Endodermal cell (in vitro differentiated cells): Measurements from ENCODE around the gene CERS1. TPM values are rescaled to one million over a fixed set of nuclear protein-coding genes. Genes with fewer than 3 reads are reported as not detected.

ENCODE experiments used
- DNase-seq: peaks from one replicate; pipeline ENCODE4 v3.0.0-alpha.2; 2017
- H3K27ac ChIP-seq: 2 replicates; pipeline ENCODE4 v1.5.1; 2013; ENCODE audit warnings: mild to moderate bottlenecking, low read depth, low read length, moderate library complexity
- H3K27me3 ChIP-seq: 2 replicates; pipeline ENCODE4 v1.6.1; 2013; ENCODE audit warnings: mild to moderate bottlenecking, low read length, moderate library complexity; ENCODE audit not compliant: insufficient read depth, control insufficient read depth, poor library complexity, severe bottlenecking
- H3K36me3 ChIP-seq: 2 replicates; pipeline ENCODE4 v1.7.0; 2013; ENCODE audit warnings: mild to moderate bottlenecking, low read length, moderate library complexity; ENCODE audit not compliant: control insufficient read depth, insufficient read depth
- H3K4me1 ChIP-seq: one replicate; pipeline ENCODE4 v1.7.0; 2013; ENCODE audit warnings: low read length; ENCODE audit not compliant: control insufficient read depth, insufficient read depth
- H3K4me3 ChIP-seq: 2 replicates; pipeline ENCODE4 v1.5.1; 2013; ENCODE audit warnings: mild to moderate bottlenecking, low read length, moderate library complexity
- H3K9ac ChIP-seq: 2 replicates; pipeline ENCODE4 v1.6.1; 2013; ENCODE audit warnings: mild to moderate bottlenecking, low read length, moderate library complexity; ENCODE audit not compliant: poor library complexity, severe bottlenecking; ENCODE audit errors: extremely low read depth
- H3K9me3 ChIP-seq: 2 replicates; pipeline ENCODE4 v1.6.1; 2013; ENCODE audit warnings: mild to moderate bottlenecking, low read length, moderate library complexity; ENCODE audit not compliant: control insufficient read depth
- H3K27ac Mint-ChIP-seq: 2 replicates; pipeline ENCODE4 v1.8.0; 2020; ENCODE audit warnings: mixed read lengths
- H3K27me3 Mint-ChIP-seq: 2 replicates; pipeline ENCODE4 v1.8.0; 2021; ENCODE audit warnings: mild to moderate bottlenecking, mixed read lengths; ENCODE audit not compliant: insufficient read depth
- H3K36me3 Mint-ChIP-seq: 2 replicates; pipeline ENCODE4 v1.8.0; 2020; ENCODE audit warnings: low read depth, mixed read lengths
- H3K4me1 Mint-ChIP-seq: 2 replicates; pipeline ENCODE4 v1.8.0; 2020; ENCODE audit warnings: mixed read lengths
- H3K4me3 Mint-ChIP-seq: 2 replicates; pipeline ENCODE4 v1.8.0; 2020; ENCODE audit warnings: mild to moderate bottlenecking, moderate library complexity, mixed read lengths
- H3K9me3 Mint-ChIP-seq: 2 replicates; pipeline ENCODE4 v1.8.0; 2020; ENCODE audit warnings: mild to moderate bottlenecking, mixed read lengths
- CTCF ChIP-seq: fragments of 200-600 bp; sonication (generic); conservative IDR thresholded peaks from 2 replicates; pipeline ENCODE4 v1.5.0; 2021; ENCODE audit warnings: antibody characterized with exemption, mild to moderate bottlenecking
- WGBS, 2 experiments: methylation state at CpG; one replicate each; pipeline versions ENCODE4 v1.1.5 to v1.1.7; 2013; ENCODE audit warnings: missing lambda C conversion rate in 2 of 2, mixed read lengths in 1 of 2; ENCODE audit not compliant: insufficient coverage in 1 of 2, insufficient read length in 1 of 2; 5-methylcytosine and 5-hydroxymethylcytosine counted together
- total RNA-seq, 2 donors: library from RNA; stranded (reverse); fragmentation: NEBNext Ultra II Directional in 1 of 2; extraction: Animal tissue kit (Norgen Biotek cat#: 25700) in 1 of 2; gene quantifications; 2 replicates in 1 of 2; 3 replicates in 1 of 2; pipeline ENCODE4 v1.2.1, GENCODE V29; 2021

The CERS1 gene
- total RNA-seq, 2 donors from 2014 or later: 16.6 to 25.5 TPM

GRCh38 chr19:18900700-18901481 is 4.9 kb upstream of the CERS1 start:
- no peak for TF ChIP-seq CTCF
- Mint-ChIP-seq H3K27me3 (peaks cover 13% of the 10 kb centered on the region), H3K27ac (no peak overlapping the region), H3K4me3 (no peak overlapping the region), H3K9me3 (no peaks in the 10 kb centered on the region), H3K36me3 (peaks cover 22% of the 10 kb centered on the region), H3K4me1 (no peaks in the 10 kb centered on the region)
- 88 to 98% methylated on average over 10 to 17 of the region's 17 CpGs for WGBS, 2 experiments
- no peak overlapping the region for H3K4me3 ChIP-seq
- H3K36me3 ChIP-seq: no peaks in the 10 kb centered on the region
- no peak for DNase-seq
- no peaks in the 10 kb centered on the region for H3K9me3 ChIP-seq
- no peak overlapping the region for H3K27ac ChIP-seq
- no peaks in the 10 kb centered on the region for H3K4me1 ChIP-seq
- no peak overlapping the region for H3K9ac ChIP-seq
- H3K27me3 ChIP-seq: no peaks in the 10 kb centered on the region

GRCh38 chr19:18899624-18900560 is 3.9 kb upstream of the CERS1 start:
- Histone ChIP-seq H3K36me3 (no peaks in the 10 kb centered on the region), H3K9ac (no peak overlapping the region), H3K9me3 (no peaks in the 10 kb centered on the region), H3K27ac (no peak overlapping the region), H3K4me3 (no peak overlapping the region), H3K4me1 (no peaks in the 10 kb centered on the region), H3K27me3 (no peaks in the 10 kb centered on the region)
- Mint-ChIP-seq H3K9me3 (no peaks in the 10 kb centered on the region), H3K27ac (no peak overlapping the region), H3K4me1 (no peaks in the 10 kb centered on the region), H3K36me3 (peaks cover 20% of the 10 kb centered on the region), H3K27me3 (peaks cover 13% of the 10 kb centered on the region), H3K4me3 (no peak overlapping the region)
- no peak for DNase-seq
- TF ChIP-seq CTCF: no peak
- WGBS, 2 experiments: 94 to 97% methylated on average over 6 to 20 of the region's 20 CpGs

GRCh38 chr19:18898607-18899408 is 2.9 kb upstream of the CERS1 start:
- no peak overlapping the region for H3K4me3 ChIP-seq
- H3K27me3 ChIP-seq: no peaks in the 10 kb centered on the region
- WGBS, 2 experiments: 87% methylated on average over 8 to 18 of the region's 18 CpGs
- Mint-ChIP-seq H3K4me1 (no peaks in the 10 kb centered on the region), H3K27me3 (peaks cover 13% of the 10 kb centered on the region), H3K27ac (no peak overlapping the region), H3K36me3 (peaks cover 17% of the 10 kb centered on the region), H3K9me3 (no peaks in the 10 kb centered on the region), H3K4me3 (no peak overlapping the region)
- DNase-seq: no peak
- H3K4me1 ChIP-seq: no peaks in the 10 kb centered on the region
- H3K36me3 ChIP-seq: no peaks in the 10 kb centered on the region
- no peak for TF ChIP-seq CTCF
- no peak overlapping the region for H3K27ac ChIP-seq
- no peak overlapping the region for H3K9ac ChIP-seq
- no peaks in the 10 kb centered on the region for H3K9me3 ChIP-seq
